Adrenal gland (tissue), 12 donors: Measurements from ENCODE around the gene ANKMY1. TPM values are rescaled to one million over a fixed set of nuclear protein-coding genes. Genes with fewer than 3 reads are reported as not detected.

Experiments
- DNase-seq, 7 donors: peaks; one replicate each; pipeline ENCODE4 v3.0.0-alpha.2; 2019 to 2020
- H3K27ac ChIP-seq, 5 donors: fragments of 200-600 bp; sonication (generic) in 4 of 5; 1 replicate in 3 of 5; 2 replicates in 2 of 5; pipeline versions ENCODE4 v1.5.1 to v1.8.0; 2016 to 2020; ENCODE audit warnings: mild to moderate bottlenecking in 1 of 5
- H3K27me3 ChIP-seq: fragments of 200-600 bp; 2 replicates; pipeline ENCODE4 v1.8.0; 2021
- H3K36me3 ChIP-seq, 2 donors: fragments of 200-600 bp; replicated peaks in 1 of 2; 1 replicate in 1 of 2; 2 replicates in 1 of 2; pipeline versions ENCODE4 v1.5.1 to v1.8.0; 2018 to 2022
- H3K4me1 ChIP-seq, 2 donors: fragments of 200-600 bp; replicated peaks in 1 of 2; 1 replicate in 1 of 2; 2 replicates in 1 of 2; pipeline versions ENCODE4 v1.5.1 to v1.8.0; 2018 to 2021
- H3K4me3 ChIP-seq, 4 donors: fragments of 200-600 bp; sonication (generic) in 3 of 4; one replicate each; pipeline ENCODE4 v1.5.1; 2016 to 2018
- H3K9me3 ChIP-seq, 3 donors: fragments of 200-600 bp; sonication (generic) in 1 of 3; replicated peaks in 1 of 3; 1 replicate in 2 of 3; 2 replicates in 1 of 3; pipeline versions ENCODE4 v1.5.1 to v1.8.0; 2016 to 2021
- CTCF ChIP-seq, 6 experiments: fragments of 450-650 bp in 4 of 6; fragments of 200-600 bp in 2 of 6; sonication (generic) in 1 of 6; IDR thresholded peaks; 1 replicate in 5 of 6; 2 replicates in 1 of 6; pipeline versions ENCODE4 v1.5.1 to v1.8.0; 2016 to 2021; ENCODE audit warnings: antibody characterized with exemption in 6 of 6, mild to moderate bottlenecking in 2 of 6, moderate library complexity in 1 of 6
- POLR2A ChIP-seq, 2 donors: fragments of 450-650 bp; IDR thresholded peaks; one replicate each; pipeline ENCODE4 v1.6.1; 2017; ENCODE audit warnings: antibody characterized with exemption in 2 of 2, mild to moderate bottlenecking in 2 of 2, moderate library complexity in 1 of 2
- WGBS, 4 donors: extraction: QIAGEN DNeasy Blood & Tissue Kit in 2 of 4; methylation state at CpG; one replicate each; pipeline versions ENCODE4 v1.1.5 to v1.1.7; 2013 to 2017; 5-methylcytosine and 5-hydroxymethylcytosine counted together
- intact Hi-C, 2 donors: fragments of 100-400 bp; cut with DNase I; formaldehyde crosslinking; loops; one replicate each; pipeline versions ENCODE4 v1.14.1 to v1.15.0; 2022 to 2023
- polyA plus RNA-seq, 3 donors: library from polyadenylated mRNA; stranded (reverse); fragments of 200-250 nt in 2 of 3; fragments of 350-450 nt in 1 of 3; fragmentation: Illumina TruSeq in 1 of 3; extraction: RNeasy Lipid Tissue Mini Kit (QIAGEN cat#74804) in 1 of 3; gene quantifications; one replicate each; pipeline ENCODE4 v1.2.3, GENCODE V29; 2013 to 2014
- total RNA-seq, 9 donors: library from RNA; depleted of rRNA in 4 of 9; stranded (reverse); fragments of >200 nt in 4 of 9; fragments of 120-200 nt in 1 of 9; fragmentation: NEBNext Ultra II Directional in 1 of 9; extraction: Animal tissue kit (Norgen Biotek cat#: 25700) in 1 of 9; gene quantifications; one replicate each; pipeline versions ENCODE4 v1.1.0 to v1.2.4, GENCODE V29; 2013 to 2023
- donor health status: healthy with polysubstance abuse.
- donor health status: Bipolar disorder and iron deficiency.
- donor health status: DM: yes; HTN: yes; CAD: no.
- donor health status: DM: no; HTN: no; CAD: no.
- donor health status: DM: no; HTN: no; CAD: no.
- donor health status: DM: yes; HTN: yes; CAD: no.

Gene ANKMY1
- total and polyA plus RNA-seq, 12 donors = 7.2 to 31.7 (median 12.0) TPM

- TF ChIP-seq POLR2A (IDR thresholded peaks at IDR 0.05) (no peak), CTCF (IDR thresholded peaks at IDR 0.05) (no peak)
Observed at GRCh38 chr2:240520130-240520973, 37.4 kb downstream of the ANKMY1 start.

GRCh38 chr2:240519396-240520129 lies 38.2 kb downstream of the ANKMY1 start:
- TF ChIP-seq POLR2A (IDR thresholded peaks at IDR 0.05) (no peak), CTCF (IDR thresholded peaks at IDR 0.05) (no peak)
- Histone ChIP-seq H3K27ac (no peak overlapping the region), H3K27me3 (no peaks in the 10 kb centered on the region), H3K4me1 (no peaks in the 10 kb centered on the region), H3K4me3 (no peak overlapping the region), H3K9me3 (no peaks in the 10 kb centered on the region), H3K36me3 (no peaks in the 10 kb centered on the region)
- 53 to 67% (median 61%) methylated on average over 25 of the region's 25 CpGs for WGBS, 4 donors
- intact Hi-C loops = loop anchor here (10.0 kb wide), 2 partner anchors 185 to 315 kb away; no protein-coding TSS in a partner anchor
- DNase-seq = peak in 3 of 7 donors; percentile 11 to 42 (median 14)

More at GRCh38 chr2:240520130-240520973, 37.4 kb downstream of the ANKMY1 start:
- intact Hi-C loops = no loop called here
- H3K9me3 ChIP-seq = no peaks in the 10 kb centered on the region
- no peak overlapping the region for H3K27ac ChIP-seq
- no peak overlapping the region for H3K4me3 ChIP-seq
- no peaks in the 10 kb centered on the region for H3K36me3 ChIP-seq
- peak in 3 of 7 donors; percentile 7 to 50 (median 8) for DNase-seq
- no peaks in the 10 kb centered on the region for H3K4me1 ChIP-seq
- 34 to 54% (median 44%) methylated on average over 11 to 52 of the region's 52 CpGs for WGBS, 4 donors
- no peaks in the 10 kb centered on the region for H3K27me3 ChIP-seq

- 91 to 97% (median 94%) methylated on average over 5 of the region's 5 CpGs for WGBS, 4 donors
- H3K4me1 ChIP-seq = no peaks in the 10 kb centered on the region
- H3K27me3 ChIP-seq = no peaks in the 10 kb centered on the region
- DNase-seq = peak in 1 of 7 donors; percentile 6
- intact Hi-C loops = loop anchor here (10.0 kb wide), 2 partner anchors 186 to 316 kb away; no protein-coding TSS in a partner anchor
- no peaks in the 10 kb centered on the region for H3K9me3 ChIP-seq
- TF ChIP-seq CTCF (IDR thresholded peaks at IDR 0.05) (no peak), POLR2A (IDR thresholded peaks at IDR 0.05) (no peak)
- no peaks in the 10 kb centered on the region for H3K36me3 ChIP-seq
- H3K4me3 ChIP-seq = no peak overlapping the region
- no peak overlapping the region for H3K27ac ChIP-seq
Observed at GRCh38 chr2:240518981-240519380, 38.8 kb downstream of the ANKMY1 start.

GRCh38 chr2:240517342-240517741 lies 40.4 kb downstream of the ANKMY1 start:
- H3K27ac ChIP-seq = no peak overlapping the region
- TF ChIP-seq POLR2A (IDR thresholded peaks at IDR 0.05) = no peak
- TF ChIP-seq CTCF (IDR thresholded peaks at IDR 0.05) = no peak
- intact Hi-C loops = loop anchor here (10.0 kb wide), 2 partner anchors 187 to 317 kb away; no protein-coding TSS in a partner anchor
- no peaks in the 10 kb centered on the region for H3K4me1 ChIP-seq
- H3K4me3 ChIP-seq = no peak overlapping the region
- no peaks in the 10 kb centered on the region for H3K27me3 ChIP-seq
- peak in 1 of 7 donors; percentile 18 for DNase-seq
- no peaks in the 10 kb centered on the region for H3K9me3 ChIP-seq
- WGBS, 4 donors = 96 to 100% (median 98%) methylated on average over 4 of the region's 4 CpGs
- H3K36me3 ChIP-seq = no peaks in the 10 kb centered on the region
